Suppressor macrophage (primary cell): ENCODE results near the gene STAC2.
A peak's percentile ranks its signal among the peaks of the same experiment; 100 is the strongest.
"Not testable (repeated sequence)": the region's sequence is repeated elsewhere in the genome, so short reads cannot be mapped to it uniquely, and the experiment has no call there.

Source experiments
- DNase-seq, 4 experiments: peaks; one replicate each; pipeline ENCODE4 v3.0.0-alpha.2; 2020 to 2022

STAC2 gene

DNA sequence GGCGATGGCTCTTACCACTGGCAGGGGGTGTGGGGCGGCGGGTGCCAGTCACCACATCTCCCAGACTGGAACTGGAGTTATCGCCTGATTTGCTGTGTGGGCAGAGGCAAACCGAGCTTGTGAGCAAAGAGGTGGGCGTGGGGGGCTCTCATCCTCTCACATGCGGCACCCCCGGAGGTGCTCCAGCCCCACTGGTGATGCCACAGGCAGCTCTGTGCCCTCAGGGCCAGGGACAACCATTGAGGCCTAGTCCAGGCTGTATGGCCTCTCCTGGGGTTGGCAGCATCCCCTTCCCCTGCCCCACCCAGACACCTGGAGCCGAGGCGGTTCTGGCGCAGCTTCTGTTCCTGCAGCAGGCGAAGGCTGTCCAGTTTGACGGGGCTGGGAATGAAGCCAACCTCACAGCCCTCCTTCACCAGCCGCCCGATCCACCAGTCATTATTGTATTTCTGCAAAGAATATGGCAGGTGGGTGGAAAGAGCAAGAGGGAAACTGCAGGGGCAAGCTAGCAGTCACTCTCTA, 39.2 kb downstream of the STAC2 start:
- no peak for DNase-seq

DNA sequence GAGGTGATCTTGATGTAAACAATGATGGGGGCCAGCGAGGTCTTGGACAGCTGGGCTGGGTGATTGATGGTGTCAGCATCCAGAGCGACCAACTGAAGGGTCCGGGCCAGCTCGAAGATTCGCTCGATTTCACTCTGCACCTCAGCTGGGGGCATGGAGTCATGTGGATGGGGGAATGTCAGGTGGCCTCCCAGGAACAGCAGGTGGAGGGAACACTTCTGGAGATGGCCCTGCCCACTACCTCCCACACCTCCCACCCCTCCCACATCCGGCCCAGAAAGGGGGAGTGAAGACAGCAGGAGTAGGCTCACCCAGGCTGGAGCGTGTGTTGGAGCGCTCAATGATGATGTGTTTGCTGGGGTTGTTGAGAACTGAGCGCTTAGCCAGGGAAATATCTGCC, 42.0 kb downstream of the STAC2 start:
- no peak for DNase-seq

DNA sequence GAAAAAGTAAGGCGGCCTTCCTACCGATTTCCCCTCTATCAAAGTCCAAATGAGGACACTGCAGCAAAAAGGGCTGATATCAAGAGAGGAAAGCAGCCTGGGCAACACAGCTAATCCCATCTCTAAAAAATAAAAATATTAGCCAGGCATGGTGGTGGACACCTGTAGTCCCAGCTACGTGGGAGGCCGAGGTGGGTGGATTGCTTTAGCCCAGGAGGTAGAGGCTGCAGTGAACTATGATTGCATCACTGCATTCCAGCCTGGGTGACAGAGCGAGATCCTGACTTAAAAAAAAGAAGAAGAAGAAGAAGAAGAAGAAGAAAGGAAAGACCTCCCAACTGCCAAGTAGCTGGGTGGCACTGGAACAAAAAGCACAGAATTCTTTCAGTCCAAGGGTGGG, 42.7 kb downstream of the STAC2 start:
- no peak for DNase-seq

DNA sequence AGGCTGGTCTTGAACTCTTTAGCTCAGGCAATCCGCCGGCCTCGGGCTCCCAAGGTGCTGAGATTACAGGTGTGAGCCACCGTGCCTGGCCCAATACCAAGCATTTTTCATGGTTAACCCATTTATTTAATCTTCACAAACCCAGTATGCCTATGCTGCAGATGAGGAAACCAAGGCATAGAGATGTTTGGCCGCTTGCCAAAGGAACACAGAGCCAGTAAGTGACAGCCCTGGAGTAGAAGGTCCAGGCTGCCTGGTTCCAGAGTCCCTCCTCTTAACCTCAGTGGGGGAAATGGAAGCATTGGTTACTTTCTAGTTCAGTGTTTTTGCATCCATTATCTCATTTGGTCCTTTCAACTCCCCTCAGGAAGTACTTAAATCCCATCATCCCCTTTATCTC, 44.4 kb downstream of the STAC2 start:
- no peak for DNase-seq

GRCh38 chr17:39178536-39178935, 47.2 kb downstream of the STAC2 start:
- DNase-seq, result no peak

GRCh38 chr17:39177256-39177655, 48.5 kb downstream of the STAC2 start:
- no peak for DNase-seq

GRCh38 chr17:39175695-39176093, 50.1 kb downstream of the STAC2 start:
- DNase-seq, result peak; percentile 30 to 59 (median 50)

DNA sequence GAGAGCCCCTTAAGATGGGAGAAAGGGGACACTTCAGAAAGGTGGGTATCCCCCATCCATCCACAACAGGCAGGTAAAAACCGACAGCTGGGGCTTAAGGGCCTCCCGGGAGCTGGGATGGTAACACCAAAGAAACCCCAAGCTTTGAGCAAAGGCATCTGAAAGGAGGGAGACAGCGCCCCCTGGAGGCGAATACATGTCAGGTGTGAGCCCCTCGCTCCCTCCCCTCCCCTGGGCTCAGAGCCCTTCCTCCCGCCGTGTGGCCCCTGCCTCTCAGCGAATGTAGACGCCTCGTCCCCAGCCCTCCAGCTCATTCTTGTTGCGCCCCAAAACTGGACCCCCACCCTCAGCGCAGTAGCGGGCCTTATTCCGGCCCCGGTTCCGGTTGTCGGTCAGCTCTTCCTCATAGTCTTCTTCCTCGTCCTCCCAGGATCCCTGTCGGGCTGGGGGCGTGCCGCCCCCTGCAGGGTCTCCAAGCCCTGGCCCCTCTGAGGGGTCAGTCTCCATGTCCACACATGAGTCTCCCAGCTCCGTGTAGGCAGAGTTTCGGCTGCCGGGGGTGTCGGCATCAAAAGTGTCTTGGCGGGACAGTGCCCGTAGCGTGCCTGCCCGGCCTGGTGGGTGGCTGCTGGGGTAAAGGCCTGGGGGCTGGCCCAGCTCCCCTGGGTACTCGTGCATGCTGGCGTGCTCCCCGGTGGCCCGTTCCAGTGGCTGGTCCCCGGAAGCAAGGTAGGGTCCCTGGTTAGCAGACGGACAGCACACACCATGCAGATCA, 50.6 kb downstream of the STAC2 start:
- DNase-seq, result peak; percentile 80 to 88 (median 84)

DNA sequence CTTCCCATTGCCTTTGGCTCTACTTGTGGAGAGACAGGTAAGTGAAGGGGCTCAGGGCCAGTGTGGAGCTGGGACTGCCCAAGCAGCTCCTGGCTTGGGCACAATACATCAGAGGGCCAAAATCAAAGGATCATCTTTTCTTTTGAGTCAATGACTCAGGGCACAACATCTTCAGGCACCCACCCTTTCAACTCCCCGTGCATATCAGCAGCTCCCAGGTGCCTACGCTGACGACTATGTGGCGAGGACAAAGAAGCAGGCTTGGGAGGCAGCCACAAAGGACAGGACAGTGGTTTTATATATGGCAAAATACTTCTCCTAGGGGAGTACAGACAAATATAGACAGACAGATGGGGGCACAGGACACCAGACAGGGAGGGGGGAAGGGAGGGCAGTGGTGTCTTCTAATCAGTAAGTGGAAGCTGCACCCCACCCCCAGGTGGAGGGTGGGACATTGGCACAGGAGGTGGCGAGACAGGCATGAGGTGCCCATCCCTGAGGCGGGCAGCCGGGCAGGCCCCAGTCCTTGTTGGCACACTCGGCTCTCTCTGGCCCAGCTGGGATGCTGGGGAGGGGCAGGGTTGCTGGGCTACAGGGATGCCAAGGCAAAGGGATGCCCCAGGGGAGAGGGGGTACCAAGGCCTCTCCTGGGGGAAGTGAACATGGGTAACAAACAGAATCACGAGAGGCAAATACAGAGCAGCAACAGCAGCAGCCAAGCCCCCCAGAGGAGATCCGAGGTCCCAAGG, 52.0 kb downstream of the STAC2 start:
- DNase-seq, result no peak

DNA sequence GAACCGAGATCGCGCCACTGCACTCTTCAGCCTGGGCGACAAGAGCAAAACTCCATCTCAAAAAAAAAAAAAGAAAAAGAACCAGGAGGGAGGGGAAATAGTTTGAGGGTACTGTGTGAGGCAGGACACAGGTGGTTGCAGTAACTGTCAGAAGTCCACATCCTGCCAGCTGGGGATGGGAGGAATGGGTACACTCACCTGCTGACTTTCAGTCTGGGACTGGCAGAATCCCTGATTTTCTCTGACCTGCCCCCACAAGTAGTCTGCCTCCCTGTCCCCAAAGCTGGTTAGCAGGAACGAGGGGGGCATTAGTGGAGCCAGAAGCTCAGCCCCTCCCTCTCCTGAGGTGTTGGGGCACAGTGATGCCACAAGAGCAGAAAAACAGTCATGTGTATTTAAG, 52.7 kb downstream of the STAC2 start:
- DNase-seq, result no peak

DNA sequence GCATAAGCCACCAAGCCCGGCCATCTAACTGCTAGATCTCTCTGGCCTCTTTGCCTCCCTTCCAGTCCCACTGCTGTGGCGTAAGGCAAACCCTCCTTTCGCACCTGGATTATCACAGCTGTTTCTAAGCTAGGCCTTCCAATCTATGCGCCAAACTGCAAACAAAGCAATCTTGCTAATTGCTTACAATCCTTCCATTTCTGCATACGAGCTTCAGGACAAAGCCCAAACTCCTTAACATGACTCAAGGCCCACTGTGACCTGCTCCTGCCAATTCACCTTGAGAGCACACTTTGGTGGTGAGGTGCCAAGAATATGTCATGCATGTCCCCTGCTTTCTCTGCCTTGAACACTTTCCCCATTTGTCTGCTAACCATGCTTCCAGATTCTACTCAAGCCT, 53.8 kb downstream of the STAC2 start:
- DNase-seq, result no peak

DNA sequence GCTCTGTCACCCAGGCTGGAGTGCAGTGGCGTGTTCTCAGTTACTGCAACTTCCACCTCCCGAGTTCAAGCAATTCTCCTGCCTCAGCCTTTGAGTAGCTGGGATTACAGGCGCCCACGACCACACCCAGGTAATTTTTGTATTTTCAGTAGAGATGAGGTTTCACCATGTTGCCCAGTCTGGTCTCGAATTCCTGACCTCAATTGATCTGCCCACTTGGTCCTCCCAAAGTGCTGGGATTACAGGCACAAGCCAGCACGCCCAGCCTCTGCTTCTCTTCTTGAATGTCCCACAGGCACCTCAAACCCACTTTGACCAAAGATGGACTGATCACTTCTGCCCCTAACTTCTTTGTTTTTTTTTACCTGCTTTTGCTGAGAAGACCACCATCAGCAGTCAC, 55.2 kb downstream of the STAC2 start:
- DNase-seq, result no peak

GRCh38 chr17:39170109-39170508, 55.6 kb downstream of the STAC2 start:
- DNase-seq, result no peak

DNA sequence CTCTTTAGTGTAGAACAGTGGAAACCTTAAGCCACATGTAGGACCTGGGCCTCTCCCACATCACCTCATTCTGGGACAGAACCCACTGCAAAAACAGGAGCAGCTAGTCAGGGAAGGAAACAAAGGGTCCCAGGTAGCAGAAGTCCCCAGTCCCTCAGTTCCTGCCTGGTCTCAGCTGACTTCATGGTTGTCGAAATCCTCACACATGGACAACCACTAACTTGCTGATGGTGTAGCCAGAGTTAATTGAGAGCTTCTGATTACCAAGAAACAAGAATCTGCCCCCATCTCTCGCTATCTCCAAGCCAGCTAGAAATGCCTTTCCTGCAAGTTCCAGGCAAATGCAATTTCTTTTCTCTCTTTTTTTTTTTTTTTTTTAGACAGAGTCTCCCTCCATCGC, 56.2 kb downstream of the STAC2 start:
- DNase-seq, result no peak

- DNase-seq, result no peak
Observed at GRCh38 chr17:39169101-39169500, 56.6 kb downstream of the STAC2 start.

DNA sequence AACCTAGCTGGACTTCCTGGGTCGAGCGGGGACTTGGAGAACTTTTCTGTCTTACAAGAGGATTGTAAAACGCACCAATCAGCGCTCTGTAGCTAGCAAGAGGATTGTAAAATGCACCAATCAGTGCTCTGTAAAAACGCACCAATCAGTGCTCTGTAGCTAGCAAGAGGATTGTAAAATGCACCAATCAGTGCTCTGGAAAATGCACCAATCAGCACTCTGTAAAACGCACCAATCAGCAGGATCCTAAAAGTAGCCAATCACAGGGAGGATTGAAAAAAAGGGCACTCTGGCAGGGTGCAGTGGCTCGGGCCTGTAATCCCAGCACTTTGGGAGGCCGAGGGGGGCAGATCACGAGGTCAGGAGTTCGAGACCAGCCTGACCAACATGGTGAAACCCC, 57.2 kb downstream of the STAC2 start:
- not testable (repeated sequence) for DNase-seq

DNA sequence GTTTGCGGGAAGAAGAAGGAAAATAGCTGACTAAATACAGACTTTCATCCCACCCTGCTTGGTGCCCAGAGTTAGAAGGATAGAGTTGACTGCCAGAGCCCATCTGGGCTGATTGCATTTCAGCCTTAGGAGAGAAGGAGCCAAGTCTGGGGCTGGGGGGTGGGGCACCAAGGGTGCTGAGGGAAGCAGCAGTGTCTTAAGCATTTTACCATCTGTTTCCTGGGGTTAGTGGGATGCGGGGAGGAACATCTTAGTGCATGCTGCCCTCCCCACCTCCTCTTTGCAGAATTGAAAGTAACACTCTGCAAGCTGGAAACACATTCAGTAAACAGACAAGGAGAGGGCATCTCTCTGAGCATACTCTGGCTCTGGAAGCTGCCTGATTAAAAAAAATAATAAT, 58.3 kb downstream of the STAC2 start:
- peak; percentile 67 to 83 (median 76) for DNase-seq

- peak in 1 of 4 experiments; percentile 21 for DNase-seq
Observed at GRCh38 chr17:39166437-39167335, 59.1 kb downstream of the STAC2 start.

GRCh38 chr17:39165841-39166349, 59.9 kb downstream of the STAC2 start, which contains the start of gene ARL5C:
Gene ARL5C (minus strand): TSS chr17:39166161. CDS start chr17:39165760, 401 bp downstream.
- DNase-seq, result peak in 1 of 4 experiments; percentile 21

DNA sequence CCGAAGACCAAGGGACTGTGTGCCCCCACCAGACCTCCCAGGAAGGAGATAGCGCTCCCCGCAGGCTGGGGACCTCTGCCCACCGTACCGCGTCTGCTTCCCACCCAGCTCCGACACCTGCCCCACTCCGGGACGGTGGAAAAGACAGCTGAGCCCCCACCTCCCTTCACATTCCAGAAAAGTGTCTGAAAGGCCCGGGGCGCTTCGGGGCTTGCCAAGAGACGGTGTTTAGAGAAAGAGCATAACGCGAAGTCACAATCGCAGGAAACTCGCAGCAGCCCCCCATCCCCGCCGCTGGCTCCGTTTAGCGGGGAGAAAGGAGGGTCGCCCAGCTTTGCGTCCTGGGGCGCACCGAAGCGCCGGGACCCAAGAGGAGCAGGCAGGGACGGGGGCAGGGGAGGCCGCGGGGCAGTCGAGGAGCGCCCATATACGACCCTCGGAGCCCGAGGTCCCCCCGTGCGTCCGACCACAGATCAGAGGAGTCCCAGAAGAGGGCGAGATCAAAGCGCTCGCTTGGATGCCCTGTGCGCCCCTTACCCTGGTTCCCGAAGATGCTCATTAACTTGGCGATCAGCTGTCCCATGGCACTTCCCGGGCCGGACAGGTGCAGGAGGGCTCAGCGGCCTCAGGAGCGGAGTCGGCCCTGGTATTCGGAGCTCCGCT, 60.4 kb downstream of the STAC2 start:
- no peak for DNase-seq

DNA sequence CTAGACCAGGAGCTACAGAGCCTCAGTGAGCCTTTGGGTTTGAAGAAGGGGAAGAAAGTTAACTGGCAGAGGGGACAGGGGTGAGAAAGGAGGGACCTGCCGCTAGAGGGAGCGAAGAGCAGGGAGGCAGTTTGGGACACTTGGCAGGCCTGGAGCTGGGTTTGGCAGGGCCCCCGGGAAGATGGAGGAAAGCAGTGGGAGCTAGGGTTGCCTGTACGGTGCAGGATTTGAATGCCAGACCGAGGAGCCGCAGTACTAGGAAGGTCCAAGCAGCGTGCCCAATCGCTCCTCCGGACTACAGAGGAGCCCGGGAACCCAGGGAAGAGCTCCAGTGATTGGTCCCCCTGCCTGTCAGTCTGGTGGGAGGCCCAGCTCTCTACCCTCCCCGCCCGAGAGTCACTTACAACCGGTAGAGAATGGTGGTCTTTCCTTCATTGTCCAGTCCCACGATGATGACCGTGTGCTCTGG, 61.0 kb downstream of the STAC2 start:
- peak; percentile 82 to 92 (median 89) for DNase-seq

GRCh38 chr17:39161962-39162361, 63.8 kb downstream of the STAC2 start:
- no peak for DNase-seq
